Osteoblast (primary cell): ENCODE data around the gene INPP5A. TPM values are rescaled to one million over a fixed set of nuclear protein-coding genes. Genes with fewer than 3 reads are reported as not detected.

Experiments used
- DNase-seq: peaks from one replicate; pipeline ENCODE4 v3.0.0; 2011; ENCODE audit warnings: low spot score, mixed read lengths; ENCODE audit not compliant: insufficient read length; ENCODE audit errors: missing footprints
- H2AFZ ChIP-seq: 2 replicates; pipeline ENCODE4 v1.6.0; 2011; ENCODE audit warnings: mild to moderate bottlenecking, low read length
- H3K27ac ChIP-seq: 2 replicates; pipeline ENCODE4 v1.5.1; 2011; ENCODE audit warnings: mild to moderate bottlenecking, low read depth, low read length, moderate library complexity
- H3K27me3 ChIP-seq: 2 replicates; pipeline ENCODE4 v1.6.0; 2012; ENCODE audit warnings: mild to moderate bottlenecking, control low read depth, inconsistent platforms, low read length, moderate library complexity; ENCODE audit not compliant: insufficient read depth
- H3K36me3 ChIP-seq: 2 replicates; pipeline ENCODE4 v1.5.1; 2011; ENCODE audit warnings: mild to moderate bottlenecking, low read length, control low read depth, moderate library complexity; ENCODE audit not compliant: insufficient read depth
- H3K4me1 ChIP-seq: 2 replicates; pipeline ENCODE4 v1.5.1; 2011; ENCODE audit warnings: mild to moderate bottlenecking, low read length, control low read depth, moderate library complexity; ENCODE audit not compliant: insufficient read depth
- H3K4me2 ChIP-seq: 2 replicates; pipeline ENCODE4 v1.6.0; 2011; ENCODE audit warnings: mild to moderate bottlenecking, low read length; ENCODE audit not compliant: insufficient read depth
- H3K4me3 ChIP-seq: fragments of 200-600 bp; sonication (generic); 3 replicates; pipeline ENCODE4 v1.5.1; 2012; ENCODE audit warnings: mild to moderate bottlenecking, low read length, inconsistent platforms; ENCODE audit not compliant: insufficient read depth
- H3K79me2 ChIP-seq: 2 replicates; pipeline ENCODE4 v1.6.0; 2012; ENCODE audit warnings: mild to moderate bottlenecking, low read length, control low read depth, inconsistent platforms; ENCODE audit not compliant: insufficient read depth
- H3K9me3 ChIP-seq: 2 replicates; pipeline ENCODE4 v1.5.1; 2011; ENCODE audit warnings: low read depth, low read length, control low read depth
- H4K20me1 ChIP-seq: 2 replicates; pipeline ENCODE4 v1.6.0; 2012; ENCODE audit warnings: mild to moderate bottlenecking, low read length, control low read depth; ENCODE audit not compliant: insufficient read depth
- total RNA-seq: library from RNA; depleted of rRNA; stranded (reverse); fragments of >200 nt; gene quantifications from 2 replicates; pipeline ENCODE4 v1.2.3, GENCODE V29; 2012
- TF ChIP-seq, protein P1 (sequence below): IDR thresholded peaks from 2 replicates; pipeline ENCODE4 v1.5.1; 2011; ENCODE audit warnings: mild to moderate bottlenecking, low read depth, low read length, moderate library complexity; ENCODE audit errors: extremely low read depth

Gene INPP5A
- total RNA-seq, 1 donor, result 22.8 TPM

DNA sequence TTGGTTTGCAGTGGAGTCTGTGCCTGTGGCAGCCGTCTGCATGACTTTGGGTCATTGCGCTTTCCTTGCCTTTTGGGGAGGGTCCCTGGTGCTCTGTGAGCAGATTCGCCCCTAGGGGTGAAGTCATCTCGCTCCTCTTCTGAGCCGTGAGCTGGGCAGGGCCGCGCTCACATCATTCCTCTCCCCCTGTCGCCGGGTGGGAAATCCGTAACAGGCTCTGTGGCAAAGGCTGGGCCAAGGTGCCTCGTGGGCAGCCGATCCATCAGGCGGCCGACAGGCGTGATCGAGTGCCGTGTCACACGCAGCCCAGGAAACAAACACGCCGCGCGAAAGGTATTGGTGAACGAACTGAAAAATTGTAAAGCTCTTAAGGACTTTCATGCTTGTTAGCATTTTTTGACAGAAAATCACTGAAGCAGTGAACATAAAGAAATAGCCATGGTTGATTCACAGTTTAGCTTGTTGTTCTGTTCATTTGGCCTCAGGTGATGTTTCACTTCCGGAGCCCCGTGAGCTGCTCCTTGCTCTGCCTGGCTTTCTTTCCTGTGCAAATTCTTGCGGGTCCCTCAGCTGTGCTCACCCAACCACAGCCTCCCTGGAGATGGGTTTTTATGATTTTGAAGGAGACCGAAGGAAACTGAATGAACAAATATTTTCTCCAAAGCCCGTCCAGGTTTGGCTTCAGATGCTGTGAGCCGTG is 126.2 kb downstream of the INPP5A start:
- no peaks in the 10 kb centered on the region for H4K20me1 ChIP-seq
- TF ChIP-seq, protein P1, sequence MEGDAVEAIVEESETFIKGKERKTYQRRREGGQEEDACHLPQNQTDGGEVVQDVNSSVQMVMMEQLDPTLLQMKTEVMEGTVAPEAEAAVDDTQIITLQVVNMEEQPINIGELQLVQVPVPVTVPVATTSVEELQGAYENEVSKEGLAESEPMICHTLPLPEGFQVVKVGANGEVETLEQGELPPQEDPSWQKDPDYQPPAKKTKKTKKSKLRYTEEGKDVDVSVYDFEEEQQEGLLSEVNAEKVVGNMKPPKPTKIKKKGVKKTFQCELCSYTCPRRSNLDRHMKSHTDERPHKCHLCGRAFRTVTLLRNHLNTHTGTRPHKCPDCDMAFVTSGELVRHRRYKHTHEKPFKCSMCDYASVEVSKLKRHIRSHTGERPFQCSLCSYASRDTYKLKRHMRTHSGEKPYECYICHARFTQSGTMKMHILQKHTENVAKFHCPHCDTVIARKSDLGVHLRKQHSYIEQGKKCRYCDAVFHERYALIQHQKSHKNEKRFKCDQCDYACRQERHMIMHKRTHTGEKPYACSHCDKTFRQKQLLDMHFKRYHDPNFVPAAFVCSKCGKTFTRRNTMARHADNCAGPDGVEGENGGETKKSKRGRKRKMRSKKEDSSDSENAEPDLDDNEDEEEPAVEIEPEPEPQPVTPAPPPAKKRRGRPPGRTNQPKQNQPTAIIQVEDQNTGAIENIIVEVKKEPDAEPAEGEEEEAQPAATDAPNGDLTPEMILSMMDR, result no peak
- H3K4me2 ChIP-seq, result no peak overlapping the region
- H3K4me1 ChIP-seq, result peaks cover 35% of the 10 kb centered on the region
- H3K4me3 ChIP-seq, result no peak overlapping the region
- no peak overlapping the region for H2AFZ ChIP-seq
- no peaks in the 10 kb centered on the region for H3K27me3 ChIP-seq
- H3K27ac ChIP-seq, result no peak overlapping the region
- no peaks in the 10 kb centered on the region for H3K9me3 ChIP-seq
- peaks cover 2% of the 10 kb centered on the region for H3K79me2 ChIP-seq
- no peaks in the 10 kb centered on the region for H3K36me3 ChIP-seq
- DNase-seq, result peak; percentile 81

DNA sequence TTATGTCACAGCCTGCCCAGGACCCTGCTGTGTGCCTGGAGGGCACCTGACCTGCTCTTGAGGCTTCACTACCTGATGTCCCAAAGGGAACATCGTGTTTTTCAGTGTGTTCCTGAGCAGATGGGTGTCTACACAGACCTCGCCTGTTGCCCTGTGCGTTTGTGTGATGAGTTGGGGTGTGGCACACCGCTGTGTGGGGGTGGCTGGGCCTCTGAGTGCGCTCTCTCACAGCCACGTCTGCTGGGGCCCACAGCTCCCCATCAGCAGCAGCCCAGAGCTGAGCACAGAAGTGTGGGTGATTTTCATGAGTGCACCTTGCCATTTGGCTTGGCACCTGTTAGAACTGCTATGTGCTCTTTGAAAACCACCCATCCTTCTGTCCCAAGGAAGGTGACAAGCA is 126.8 kb downstream of the INPP5A start:
- Histone ChIP-seq H3K9me3 (no peaks in the 10 kb centered on the region), H3K4me2 (no peak overlapping the region), H3K4me3 (no peak overlapping the region), H4K20me1 (no peaks in the 10 kb centered on the region), H3K36me3 (no peaks in the 10 kb centered on the region), H3K27me3 (no peaks in the 10 kb centered on the region), H2AFZ (no peak overlapping the region), H3K4me1 (peaks cover 35% of the 10 kb centered on the region), H3K79me2 (peaks cover 4% of the 10 kb centered on the region), H3K27ac (no peak overlapping the region)
- TF ChIP-seq, protein P1, result no peak
- DNase-seq, result no peak

DNA sequence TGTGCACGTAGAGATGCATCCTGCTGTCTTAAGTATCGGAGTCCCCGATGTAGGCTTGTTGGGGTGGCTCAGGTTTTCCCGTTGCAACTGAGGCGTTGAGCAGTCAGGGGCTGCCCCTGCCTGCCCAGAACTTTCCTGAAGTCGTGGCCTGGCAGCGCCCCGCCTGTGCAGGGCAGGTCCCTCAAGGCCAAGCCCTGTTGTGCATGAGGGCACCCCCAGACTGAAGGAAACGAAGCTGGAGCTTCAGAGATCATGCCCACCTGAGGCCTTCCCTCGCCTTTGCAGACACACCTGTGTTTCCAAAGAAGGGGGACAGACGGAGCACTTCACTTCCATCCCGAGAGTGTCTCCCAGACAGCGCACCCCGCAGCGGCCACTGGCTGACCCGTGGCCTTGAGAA is 127.3 kb downstream of the INPP5A start:
- H3K4me1 ChIP-seq, result peaks cover 35% of the 10 kb centered on the region
- H3K27ac ChIP-seq, result no peak overlapping the region
- TF ChIP-seq, protein P1, result no peak
- no peaks in the 10 kb centered on the region for H3K9me3 ChIP-seq
- DNase-seq, result no peak
- no peaks in the 10 kb centered on the region for H3K27me3 ChIP-seq
- no peak overlapping the region for H2AFZ ChIP-seq
- no peaks in the 10 kb centered on the region for H4K20me1 ChIP-seq
- H3K36me3 ChIP-seq, result no peaks in the 10 kb centered on the region
- no peak overlapping the region for H3K4me2 ChIP-seq
- no peak overlapping the region for H3K4me3 ChIP-seq
- peaks cover 6% of the 10 kb centered on the region for H3K79me2 ChIP-seq

DNA sequence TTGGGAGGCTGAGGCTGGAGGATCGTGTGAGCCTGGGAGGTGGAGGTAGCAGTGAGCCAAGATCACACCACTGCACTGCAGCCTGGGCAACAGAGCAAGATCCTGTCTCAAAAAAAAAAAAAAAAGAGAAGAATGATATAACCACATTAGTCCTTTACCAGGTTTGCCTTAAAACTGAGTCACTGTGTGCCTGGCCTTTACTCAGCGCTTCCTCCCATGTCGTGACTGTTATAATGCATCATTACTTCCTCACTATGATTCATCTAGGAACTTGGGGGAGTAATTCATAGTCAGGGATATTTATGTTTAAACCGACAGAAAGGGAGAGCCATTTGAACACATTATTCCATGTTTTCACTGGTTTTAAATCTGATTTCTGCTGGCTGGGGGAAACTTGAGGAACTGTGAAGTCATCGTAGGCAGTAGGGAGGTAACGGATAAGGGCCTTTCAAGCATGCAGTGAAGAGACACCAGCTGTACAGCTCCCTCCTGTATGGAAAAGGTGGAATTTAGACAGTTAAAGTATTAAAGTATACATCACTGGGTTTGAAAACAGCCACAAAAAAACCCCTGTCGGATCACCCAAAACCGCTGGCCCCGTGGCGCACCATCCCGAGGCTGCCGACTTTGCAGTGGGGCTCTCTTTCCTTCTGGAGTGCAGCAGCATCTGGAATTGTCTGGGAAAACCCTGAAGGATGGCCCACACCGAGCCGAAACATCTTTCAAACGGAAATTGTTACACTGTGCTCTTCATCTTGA is 128.5 kb downstream of the INPP5A start:
- TF ChIP-seq, protein P1, result no peak
- Histone ChIP-seq H3K4me1 (peaks cover 42% of the 10 kb centered on the region), H3K9me3 (no peaks in the 10 kb centered on the region), H3K4me3 (peak overlapping the region; percentile 9), H3K27me3 (no peaks in the 10 kb centered on the region), H2AFZ (peak overlapping the region; percentile 33), H3K4me2 (peak overlapping the region; percentile 68), H3K27ac (peak overlapping the region; percentile 94), H4K20me1 (no peaks in the 10 kb centered on the region), H3K79me2 (peaks cover 9% of the 10 kb centered on the region), H3K36me3 (no peaks in the 10 kb centered on the region)
- peak; percentile 99 for DNase-seq
